Gastrocnemius medialis (tissue), 4 donors: ENCODE data around the gene TAMALIN.

Experiments
- CTCF ChIP-seq, 5 experiments: fragments of 450-650 bp in 3 of 5; fragments of 200-600 bp in 2 of 5; sonication (generic) in 2 of 5; IDR thresholded peaks in 4 of 5; conservative IDR thresholded peaks in 1 of 5; 1 replicate in 4 of 5; 2 replicates in 1 of 5; pipeline ENCODE4 v1.5.1; 2016 to 2019; ENCODE audit warnings: antibody characterized with exemption in 5 of 5, mild to moderate bottlenecking in 3 of 5, moderate library complexity in 3 of 5
- POLR2A ChIP-seq, 2 donors: fragments of 450-650 bp; IDR thresholded peaks; one replicate each; pipeline ENCODE4 v1.6.1; 2017; ENCODE audit warnings: antibody characterized with exemption in 2 of 2, mild to moderate bottlenecking in 2 of 2, moderate library complexity in 2 of 2

DNA sequence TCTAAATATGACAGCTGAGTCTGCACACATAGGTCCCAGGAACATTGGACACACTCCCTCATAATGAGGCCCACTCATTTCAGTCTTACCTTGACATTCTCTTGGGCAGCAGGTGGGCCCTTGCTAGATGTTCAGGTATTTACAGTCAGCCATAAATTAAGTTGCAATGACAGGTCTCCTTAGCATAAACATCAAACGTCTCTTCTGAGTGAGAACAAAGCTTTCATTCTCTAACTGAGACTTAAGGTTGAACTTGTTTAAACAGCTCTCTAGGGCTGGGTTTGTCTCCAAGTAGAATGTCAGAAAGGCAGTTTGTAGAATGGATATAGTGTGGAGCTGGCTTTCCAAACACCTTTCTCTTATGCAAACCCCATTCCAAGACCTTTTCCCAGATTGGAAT, 44.9 kb upstream of the TAMALIN start:
- TF ChIP-seq POLR2A (IDR thresholded peaks at IDR 0.05) (no peak), CTCF (IDR thresholded peaks at IDR 0.05 in 4 of 5, conservative IDR thresholded peaks at IDR 0.05 in 1 of 5) (no peak)
